GM18508 (cell line): ENCODE data around the gene RAB17.

Experiments used
- ATAC-seq: cut with Tn5 transposase; IDR thresholded peaks from one replicate; pipeline ENCODE4 v1.9.1; 2021; ENCODE audit warnings: moderate number of reproducible peaks; ENCODE audit not compliant: insufficient read depth, unreplicated experiment

RAB17 gene

DNA sequence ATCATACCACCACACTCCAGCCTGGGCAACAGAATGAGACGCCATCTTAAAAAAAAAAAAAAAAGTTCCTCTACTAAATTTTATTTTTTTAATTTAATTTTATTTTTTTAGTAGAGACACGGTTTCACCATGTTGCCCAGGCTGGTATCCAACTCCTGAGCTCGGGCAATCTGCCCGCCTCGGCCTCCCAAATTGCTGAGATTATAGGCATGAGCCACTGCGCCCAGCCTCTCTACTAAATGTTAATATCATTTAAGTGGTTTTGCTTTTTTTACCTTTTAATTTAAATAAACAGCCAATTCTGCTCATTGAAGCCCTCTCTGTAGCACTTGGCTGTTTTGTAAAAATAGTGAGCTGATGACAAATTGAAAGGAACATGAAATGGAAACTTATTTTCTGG is 9.2 kb downstream of the RAB17 start:
- no peak for ATAC-seq

DNA sequence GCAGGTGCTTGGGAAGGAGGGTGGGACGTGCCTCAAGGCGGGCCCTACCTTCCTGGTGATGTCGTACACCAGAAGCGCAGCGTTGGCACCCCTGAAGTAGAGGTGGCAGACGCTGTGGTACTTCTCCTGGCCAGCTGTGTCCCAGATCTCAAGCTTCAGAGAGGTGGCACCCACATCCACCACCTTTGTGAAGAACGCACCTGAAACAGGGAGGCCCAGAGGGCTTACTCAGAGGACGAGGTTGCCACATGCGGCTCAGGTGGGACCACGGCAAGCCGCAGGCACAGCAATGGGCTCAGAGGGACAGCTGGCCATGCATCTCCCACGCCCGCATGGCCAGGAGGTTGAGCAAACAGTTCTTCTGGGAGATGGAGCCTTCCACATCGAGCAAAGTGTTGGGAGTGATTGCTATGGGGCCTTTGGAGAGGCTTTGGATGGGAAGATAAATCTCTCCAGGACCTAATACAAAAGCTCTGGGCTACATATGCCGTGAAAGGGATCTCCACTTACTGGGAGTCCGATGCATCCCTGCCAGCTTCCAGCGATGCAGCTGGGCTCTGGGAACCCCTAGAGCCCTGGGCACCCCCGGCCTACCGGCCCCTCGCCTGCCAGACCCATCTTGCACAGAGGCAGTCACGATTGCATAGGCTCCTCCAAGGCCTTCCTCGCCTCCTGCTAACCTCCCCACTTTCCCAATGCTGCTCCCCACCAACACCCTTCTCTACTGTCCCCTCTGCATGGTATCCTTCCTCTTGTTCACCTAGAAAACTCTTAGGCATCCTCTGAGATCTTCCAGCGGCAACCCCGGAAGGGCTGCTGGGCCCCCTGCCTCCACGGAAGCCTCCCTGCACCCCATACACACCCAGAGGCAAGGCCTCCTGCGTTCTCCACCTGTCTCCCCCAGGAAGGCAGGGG is 12.3 kb downstream of the RAB17 start:
- no peak for ATAC-seq

DNA sequence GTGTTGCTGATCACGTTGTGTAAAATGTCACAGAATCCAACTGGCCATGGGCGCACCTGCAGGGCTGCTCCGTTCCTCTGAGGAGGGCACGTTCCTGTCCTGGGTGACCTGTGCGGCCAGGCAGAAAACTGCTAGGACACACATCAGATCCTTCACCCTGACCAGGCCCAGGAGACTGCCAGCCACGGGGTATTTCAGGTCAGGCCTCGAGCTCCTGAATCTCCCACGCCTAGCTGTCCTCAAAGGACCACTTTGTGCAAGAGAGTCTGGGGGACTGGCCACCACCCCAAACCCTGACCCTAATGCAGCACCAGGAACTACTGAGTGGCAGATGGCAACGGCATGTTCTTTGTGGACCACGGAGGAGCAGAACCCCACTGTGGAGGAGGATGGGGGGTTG is 13.1 kb downstream of the RAB17 start:
- ATAC-seq = no peak

DNA sequence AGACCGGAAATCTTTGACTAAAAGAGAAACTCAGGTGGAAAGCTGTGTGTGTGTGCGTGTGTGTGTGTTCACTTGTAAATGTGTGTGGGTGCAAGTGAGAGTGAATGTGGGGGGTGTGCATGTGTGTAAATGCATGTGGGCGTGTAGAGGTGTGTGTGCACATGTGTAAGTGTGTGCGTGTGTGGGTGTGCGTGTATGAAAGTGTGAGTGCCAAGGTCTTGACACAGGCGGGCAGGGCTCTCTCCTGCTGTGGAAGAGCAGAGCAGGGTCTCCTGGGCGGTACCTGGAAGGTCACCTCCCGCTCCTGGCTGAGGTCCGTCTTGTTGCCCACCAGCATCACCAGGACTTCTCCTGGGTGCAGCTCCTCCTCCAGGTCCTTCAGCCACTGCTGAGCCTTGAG is 13.6 kb downstream of the RAB17 start:
- ATAC-seq = no peak

DNA sequence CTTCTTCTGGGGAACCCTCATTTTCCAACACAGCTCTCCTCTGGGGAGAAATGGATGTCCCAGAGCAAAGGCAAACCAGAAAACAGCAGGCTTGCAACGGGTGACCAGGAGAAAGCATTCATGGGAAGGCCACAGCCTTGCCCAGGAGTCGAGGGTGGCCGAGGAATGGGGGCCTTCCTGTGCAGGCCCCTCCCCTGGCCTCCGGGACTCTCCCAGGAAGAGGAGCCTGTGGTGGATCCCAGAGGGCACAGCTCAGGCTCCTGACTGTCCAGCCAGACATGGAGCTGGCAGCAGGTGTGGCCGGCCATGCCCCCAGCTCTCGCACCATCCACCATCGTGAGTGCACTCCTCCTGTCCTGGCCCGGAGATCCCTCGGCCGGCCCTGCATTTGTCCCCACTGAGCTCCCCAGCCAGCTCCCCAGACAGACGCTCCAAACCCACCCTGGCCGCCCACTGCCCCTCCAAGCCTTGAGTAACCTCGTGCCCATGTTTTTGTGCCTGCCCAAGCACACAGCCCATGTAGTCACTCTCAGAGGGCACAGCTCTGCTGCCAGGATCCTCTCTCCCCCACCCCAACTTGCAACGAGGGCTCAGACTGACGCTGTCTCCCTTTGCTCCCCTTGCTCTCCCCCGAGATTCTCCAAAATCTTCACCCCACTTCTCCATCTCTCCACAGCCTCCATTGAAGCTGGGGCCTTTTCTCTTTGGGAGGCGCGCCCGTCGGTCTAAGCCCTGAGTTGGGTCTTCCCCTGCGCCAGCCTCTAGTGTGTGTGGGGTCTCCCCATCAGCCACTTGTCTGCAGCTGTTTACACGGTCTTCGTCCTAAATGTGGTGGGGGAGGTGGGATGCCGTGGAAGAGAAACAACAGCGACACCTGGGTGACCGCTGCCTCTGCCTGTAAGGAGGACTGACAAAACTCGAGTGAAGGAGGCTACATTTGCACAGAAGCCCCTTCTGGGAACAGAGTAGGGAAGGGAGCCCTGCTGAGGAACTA is 14.4 kb downstream of the RAB17 start:
- no peak for ATAC-seq

DNA sequence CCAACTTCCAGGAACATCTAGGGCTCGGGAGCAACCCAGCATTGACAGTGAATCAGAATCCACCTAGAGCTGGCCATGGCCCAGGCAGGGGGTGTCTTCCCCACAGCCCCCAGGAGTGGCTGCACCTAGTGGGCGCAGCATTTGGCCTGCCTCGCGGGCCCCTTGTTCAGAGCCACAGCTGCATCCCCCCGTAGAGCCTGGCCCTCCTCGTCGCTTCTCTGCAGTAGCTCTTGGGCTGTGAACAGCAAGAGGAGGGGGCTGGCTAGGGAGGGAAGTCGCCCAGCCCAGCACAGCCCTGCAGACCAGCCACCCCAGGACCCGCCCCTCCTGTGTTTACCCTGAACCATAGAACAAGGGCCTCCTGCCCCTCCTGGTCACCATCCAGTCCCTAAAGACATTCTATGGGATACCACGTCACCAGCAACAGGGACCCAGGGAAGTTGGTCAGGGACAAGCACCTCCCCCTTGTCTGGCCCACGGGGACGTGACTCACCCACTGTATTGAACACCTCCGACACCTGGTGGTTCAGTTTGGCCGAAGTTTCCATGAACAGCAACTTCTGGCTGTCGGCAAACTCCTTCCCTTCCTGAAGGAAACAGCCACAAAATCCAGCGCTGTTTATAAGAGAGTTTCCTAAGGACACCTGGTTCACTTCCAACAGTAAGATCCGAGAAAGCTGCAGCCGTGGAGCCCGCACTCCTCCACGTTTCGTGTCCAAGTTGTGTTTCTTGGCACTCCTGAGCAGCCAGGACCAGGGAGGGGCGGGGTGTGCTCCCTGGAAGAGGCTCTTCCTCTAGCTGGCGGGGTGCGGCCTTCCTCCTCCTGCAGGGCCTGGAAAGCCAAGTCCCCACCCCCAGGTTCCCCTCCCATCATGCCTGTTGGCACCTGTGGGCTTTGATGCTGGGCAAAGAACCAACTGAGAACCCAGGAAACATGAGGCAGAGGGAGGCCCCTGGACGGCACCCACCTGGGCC is 15.4 kb downstream of the RAB17 start:
- no peak for ATAC-seq

DNA sequence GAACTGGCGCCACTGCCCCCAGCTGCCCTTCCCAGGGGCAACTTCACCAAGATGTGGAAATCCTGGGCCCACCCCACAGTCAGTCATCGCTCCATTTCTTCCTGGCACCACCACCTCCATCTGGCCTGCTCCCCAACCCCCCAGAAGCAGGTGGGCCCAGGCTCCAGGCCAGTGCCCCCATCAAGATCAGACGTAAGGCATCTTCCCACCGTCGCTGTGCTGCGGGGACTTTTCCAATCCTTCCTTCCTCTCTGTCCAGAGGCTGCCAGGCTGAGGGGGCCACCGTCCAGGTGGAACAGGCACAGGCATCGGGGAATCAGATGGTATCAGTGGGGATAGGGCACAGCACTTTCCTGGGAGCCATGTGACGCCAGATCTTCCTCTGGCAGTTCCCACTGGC is 16.1 kb downstream of the RAB17 start:
- no peak for ATAC-seq

DNA sequence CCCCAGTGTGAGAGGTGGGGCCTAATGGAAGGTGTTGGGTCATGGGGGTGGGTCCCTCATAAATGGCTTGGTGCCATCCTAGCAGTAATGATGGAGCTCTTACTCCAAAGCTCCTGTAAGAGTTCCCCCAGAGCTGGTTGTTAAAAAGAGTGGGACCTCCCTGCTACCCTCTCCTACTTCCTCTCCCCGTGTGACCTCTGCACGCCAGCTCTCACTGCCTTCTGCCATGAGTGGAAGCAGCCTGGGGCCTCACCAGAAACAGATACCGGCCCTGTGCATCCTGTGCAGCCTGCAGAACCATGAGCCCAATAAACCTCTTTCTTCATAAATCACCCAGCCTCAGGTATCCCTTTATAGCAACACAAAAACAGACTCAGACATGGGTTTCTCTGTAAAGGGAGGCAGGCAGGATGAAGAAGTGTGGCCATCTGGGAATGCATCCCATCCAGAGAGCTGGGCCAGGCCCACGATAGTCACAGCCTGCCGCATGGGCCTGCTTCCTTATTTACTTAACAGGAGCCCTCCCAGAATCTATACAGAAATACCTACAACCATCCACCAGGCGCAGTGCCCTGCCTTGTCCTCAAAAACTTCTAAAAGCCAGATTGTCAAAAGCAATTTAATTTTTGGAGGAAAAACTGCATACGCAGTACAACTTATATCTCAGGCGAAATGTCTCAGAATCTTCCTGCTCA is 16.7 kb downstream of the RAB17 start:
- no peak for ATAC-seq

DNA sequence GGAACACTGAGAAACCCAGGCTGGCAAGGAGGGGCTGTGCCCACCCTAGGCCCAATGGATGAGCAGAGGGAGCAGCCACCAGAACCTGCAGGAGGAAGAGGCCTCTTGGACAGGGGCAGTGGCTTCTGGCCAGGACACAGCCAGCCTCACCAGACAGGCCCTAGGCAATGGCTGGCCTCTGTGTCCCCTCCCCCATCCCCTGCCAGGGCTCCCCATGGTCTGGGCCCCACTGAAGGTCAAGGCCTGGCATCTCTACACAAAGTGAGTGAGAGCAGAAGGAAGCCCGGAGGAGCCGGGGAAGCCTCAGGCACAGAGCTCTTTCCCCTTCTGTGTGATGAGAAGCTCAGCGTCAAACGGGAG is 17.8 kb downstream of the RAB17 start:
- ATAC-seq = no peak

DNA sequence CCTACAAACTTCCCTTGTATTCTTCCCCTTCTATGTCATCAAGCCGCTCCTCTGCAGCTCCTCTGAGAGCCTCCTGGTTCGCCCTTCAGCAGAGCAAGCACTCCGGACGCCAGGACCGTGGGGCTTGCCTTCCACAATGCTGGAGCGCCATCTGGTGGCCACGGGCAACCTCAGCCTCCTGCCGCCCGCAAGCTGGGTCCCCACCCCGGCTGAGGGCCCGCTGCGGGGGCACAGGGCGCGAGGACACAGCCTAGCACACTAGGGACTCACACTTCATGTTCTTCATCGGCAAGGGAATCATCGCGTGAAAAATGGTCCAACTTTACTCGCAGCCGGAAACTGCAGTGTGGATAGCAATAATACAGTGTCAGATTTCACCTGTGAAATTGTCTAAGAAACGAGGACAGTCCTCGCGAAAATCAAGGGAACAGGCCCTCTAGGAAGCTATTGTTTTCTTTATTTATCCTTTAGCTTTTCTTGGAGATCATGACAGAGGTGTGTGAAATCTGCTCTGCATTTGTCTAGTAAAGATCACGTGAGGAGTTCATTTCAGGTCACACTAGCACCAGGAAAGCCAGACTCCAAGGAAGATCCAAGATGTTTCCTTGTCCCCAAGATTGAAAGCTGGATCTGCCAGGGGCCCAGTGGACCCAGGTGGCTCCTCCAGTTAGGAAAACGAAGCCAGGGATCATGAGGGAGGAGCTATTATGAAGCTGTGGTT is 18.4 kb downstream of the RAB17 start:
- no peak for ATAC-seq

DNA sequence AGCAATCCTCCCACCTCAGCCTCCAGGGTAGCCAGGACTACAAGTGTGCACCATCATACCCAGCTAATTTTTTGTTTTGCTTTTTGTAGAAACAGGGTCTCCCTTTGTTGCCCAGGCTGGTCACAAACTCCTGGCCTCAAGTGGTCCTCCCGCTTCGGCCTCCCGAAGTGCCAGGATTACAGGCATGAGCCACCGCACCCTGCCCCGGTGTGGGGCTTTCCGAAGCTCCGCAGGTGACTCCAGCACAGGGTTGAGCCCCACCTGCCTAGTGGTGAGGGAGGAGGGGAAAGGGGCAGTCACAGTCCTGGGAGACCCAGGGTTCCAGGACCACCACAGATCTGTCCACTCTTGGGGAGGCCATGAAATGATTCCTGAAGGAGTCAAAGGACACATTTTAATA is 19.0 kb downstream of the RAB17 start:
- no peak for ATAC-seq

DNA sequence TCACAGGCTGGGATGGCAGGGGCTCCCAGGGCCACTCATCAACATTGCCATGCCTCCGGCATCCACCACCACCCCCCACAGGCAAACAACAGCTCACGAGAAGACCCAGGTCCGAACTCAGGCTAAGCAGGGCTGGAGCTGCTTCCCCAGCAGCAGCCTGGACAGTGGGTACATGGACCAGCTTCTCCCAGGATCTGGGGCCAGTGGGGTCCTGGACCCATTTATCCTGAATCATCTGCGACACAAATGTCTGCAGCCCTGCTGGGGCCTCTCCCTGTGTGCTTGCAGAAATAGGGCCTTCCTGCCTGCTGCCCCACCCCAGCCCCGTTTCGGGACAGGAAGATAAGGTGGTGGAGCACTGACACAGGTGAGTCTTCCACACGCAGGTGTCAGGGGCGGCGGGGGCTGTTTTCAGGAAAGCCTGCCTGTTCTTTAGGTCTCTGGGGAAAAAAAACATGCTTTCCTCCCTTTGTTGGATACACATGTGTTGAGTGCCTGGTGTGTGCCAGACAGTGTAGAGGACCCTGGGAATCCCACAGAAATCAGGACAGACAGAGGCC is 19.7 kb downstream of the RAB17 start:
- no peak for ATAC-seq

DNA sequence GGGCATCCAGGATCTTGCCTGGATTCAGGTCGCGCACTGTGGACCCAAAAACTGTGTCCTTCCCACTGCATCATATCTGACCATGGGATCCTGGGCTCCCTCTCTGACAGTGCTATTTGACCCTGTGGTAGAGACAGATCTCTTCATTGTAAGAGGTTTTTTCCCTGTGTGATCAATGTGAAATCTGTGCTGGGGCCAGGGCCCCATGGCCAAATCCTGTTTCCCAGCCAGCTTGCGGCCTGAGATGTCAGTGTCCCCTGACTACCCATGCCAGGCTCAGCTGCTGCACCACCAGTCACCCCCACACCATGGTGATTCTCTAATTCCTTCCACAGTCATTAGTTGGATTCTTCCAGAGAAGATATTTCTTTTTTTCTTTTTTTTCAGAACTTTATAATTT is 20.6 kb downstream of the RAB17 start:
- ATAC-seq = no peak

DNA sequence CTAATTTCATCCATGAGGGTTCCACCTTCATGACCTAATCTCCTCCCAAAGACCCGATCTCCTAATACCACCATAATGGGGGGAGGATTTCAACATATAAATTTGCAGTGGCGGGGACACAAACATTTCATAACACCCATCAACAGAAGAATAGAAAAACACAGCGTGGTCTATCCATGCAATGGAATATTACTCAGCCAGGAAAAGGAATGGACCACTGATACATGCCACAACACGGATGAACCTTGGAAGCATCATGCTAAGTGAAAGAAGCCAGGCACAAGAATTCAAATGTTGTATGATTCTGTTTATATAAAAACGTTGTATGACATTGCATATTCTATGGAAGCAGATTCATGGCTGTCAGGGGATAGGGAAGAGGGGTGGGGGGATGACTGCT is 21.5 kb downstream of the RAB17 start:
- no peak for ATAC-seq

DNA sequence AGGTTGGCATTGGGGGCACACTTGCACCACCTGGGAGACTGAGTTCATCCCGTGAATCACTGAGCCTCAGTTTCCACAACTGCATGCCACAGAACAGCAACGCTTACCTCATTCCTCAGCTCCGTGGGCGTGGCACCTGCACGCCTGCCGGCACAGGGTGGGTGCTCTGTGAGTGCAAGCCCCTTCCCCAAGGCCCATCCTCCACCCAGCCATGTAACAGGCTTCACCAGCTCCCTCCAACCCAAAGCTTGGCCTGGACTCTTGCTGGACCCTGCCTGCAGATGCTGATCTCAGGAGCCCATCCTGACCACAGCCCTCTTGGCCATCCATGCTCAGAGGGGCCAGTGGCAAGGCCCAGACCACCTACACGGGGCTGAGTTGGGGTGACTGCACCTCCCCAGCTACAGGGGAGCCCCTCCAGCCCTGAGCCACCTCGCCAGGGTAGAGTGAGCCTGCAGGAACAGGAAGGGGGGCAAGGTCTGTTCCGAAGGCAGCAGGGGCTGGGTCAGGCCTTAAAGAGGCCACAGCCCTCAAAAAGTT is 22.3 kb downstream of the RAB17 start:
- ATAC-seq = no peak

DNA sequence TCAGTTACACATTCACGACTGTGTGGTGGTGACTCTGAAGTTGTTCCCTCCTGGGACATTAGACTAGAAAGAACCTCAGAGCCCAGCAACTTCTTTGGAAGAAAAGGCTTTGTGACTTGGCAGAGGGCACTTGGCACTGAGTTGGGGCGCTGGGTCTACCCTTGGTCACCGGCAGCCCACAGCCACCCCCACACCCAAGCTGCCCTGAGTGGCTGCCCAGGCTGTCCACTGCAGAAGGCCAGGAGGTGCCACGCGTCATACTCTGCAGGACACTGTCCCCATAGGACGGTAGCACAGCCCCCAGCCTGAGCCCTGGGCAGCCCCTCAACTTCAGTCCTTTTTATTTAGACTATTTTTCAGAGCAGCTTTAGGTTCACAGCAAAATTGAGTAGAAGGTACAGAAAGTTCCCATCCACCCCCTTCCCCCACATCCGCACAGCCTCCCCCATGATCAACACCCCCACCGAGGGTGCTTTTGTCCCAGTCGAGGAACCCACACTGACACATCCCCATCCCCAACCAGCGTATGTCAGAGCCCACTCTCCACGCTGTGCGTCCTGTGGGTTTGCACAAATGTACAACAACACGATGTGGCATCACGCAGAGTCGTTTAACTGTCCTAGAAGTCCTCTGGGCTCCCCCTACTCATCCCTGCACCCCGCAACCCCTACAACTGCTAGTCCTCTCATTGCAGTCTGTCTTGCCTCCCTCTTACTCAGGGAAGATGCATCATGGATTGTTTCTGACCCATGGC is 23.1 kb downstream of the RAB17 start:
- ATAC-seq = no peak

DNA sequence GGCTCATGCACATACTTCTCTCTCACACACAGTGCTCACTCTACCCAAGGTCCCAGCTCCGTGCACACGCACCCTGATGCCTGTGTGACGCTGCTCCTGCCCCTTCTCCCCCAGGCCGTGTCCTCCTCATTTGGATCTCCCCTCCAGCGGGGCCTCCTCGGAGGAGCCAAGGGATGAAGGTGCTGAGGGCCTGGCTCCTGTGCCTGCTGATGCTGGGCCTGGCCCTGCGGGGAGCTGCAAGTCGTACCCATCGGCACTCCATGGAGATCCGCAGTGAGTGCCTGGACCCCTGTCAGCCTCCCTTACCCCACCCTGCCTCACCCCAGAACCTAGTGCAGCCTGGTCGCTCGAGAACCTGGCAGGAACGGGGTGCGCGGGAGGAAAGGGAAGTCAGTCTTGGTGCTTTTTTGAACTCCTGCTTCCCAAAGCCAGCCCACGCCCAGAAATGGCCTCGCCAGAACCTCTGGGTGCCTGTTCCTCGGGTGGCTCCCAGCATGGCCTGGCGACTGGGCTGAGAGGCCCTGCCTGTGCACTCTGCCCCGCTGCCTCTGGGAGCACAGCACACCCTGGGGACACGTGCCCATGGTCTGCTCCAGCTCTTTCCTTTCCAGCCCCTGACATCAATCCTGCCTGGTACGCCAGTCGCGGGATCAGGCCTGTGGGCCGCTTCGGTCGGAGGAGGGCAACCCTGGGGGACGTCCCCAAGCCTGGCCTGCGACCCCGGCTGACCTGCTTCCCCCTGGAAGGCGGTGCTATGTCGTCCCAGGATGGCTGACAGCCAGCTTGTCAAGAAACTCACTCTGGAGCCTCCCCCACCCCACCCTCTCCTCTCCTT is 23.9 kb downstream of the RAB17 start, which contains the start of gene PRLH:
Gene PRLH (plus strand): TSS at position 174 of the 835 bp plus-strand sequence. CDS start 0 bp downstream, at position 174.
- ATAC-seq = no peak
